Nephron (organoid): ENCODE measurements around the gene CLDN2.

Source experiments
- H3K27ac Mint-ChIP-seq, 3 experiments: 2 replicates each; pipeline ENCODE4 v1.8.0; 2020; ENCODE audit warnings: mixed read lengths in 3 of 3, mild to moderate bottlenecking in 2 of 3, moderate library complexity in 1 of 3
- H3K27me3 Mint-ChIP-seq: 2 replicates; pipeline ENCODE4 v1.8.0; 2021; ENCODE audit warnings: low read depth, mild to moderate bottlenecking, moderate library complexity, mixed read lengths
- H3K36me3 Mint-ChIP-seq: 2 replicates; pipeline ENCODE4 v1.8.0; 2020; ENCODE audit warnings: low read depth, mixed read lengths
- H3K4me1 Mint-ChIP-seq: 2 replicates; pipeline ENCODE4 v1.8.0; 2020; ENCODE audit warnings: mixed read lengths
- H3K4me3 Mint-ChIP-seq, 3 experiments: 2 replicates each; pipeline ENCODE4 v1.8.0; 2020; ENCODE audit warnings: mild to moderate bottlenecking in 3 of 3, mixed read lengths in 3 of 3, moderate library complexity in 2 of 3
- H3K9me3 Mint-ChIP-seq: 2 replicates; pipeline ENCODE4 v1.8.0; 2020; ENCODE audit warnings: mixed read lengths
- CTCF ChIP-seq, 3 experiments: fragments of 200-600 bp; sonication (generic); IDR thresholded peaks; one replicate each; pipeline ENCODE4 v1.5.0; 2021; ENCODE audit warnings: antibody characterized with exemption in 3 of 3; ENCODE audit not compliant: unreplicated experiment in 3 of 3

The CLDN2 gene

GRCh38 chrX:106948641-106949040 is 28.4 kb downstream of the CLDN2 start:
- no peak overlapping the region for H3K27ac Mint-ChIP-seq
- TF ChIP-seq CTCF (IDR thresholded peaks at IDR 0.05; ENCODE audit: unreplicated experiment in 3 of 3) = no peak
- no peaks in the 10 kb centered on the region for H3K4me1 Mint-ChIP-seq
- no peaks in the 10 kb centered on the region for H3K36me3 Mint-ChIP-seq
- no peaks in the 10 kb centered on the region for H3K9me3 Mint-ChIP-seq
- H3K27me3 Mint-ChIP-seq = no peaks in the 10 kb centered on the region
- no peak overlapping the region for H3K4me3 Mint-ChIP-seq

- H3K36me3 Mint-ChIP-seq = no peaks in the 10 kb centered on the region
- no peaks in the 10 kb centered on the region for H3K9me3 Mint-ChIP-seq
- H3K4me3 Mint-ChIP-seq = no peak overlapping the region
- no peaks in the 10 kb centered on the region for H3K27me3 Mint-ChIP-seq
- no peaks in the 10 kb centered on the region for H3K4me1 Mint-ChIP-seq
- TF ChIP-seq CTCF (IDR thresholded peaks at IDR 0.05; ENCODE audit: unreplicated experiment in 3 of 3) = no peak
- no peak overlapping the region for H3K27ac Mint-ChIP-seq
Observed at GRCh38 chrX:106949366-106949765, 29.2 kb downstream of the CLDN2 start.

GRCh38 chrX:106950381-106950780 is 30.2 kb downstream of the CLDN2 start:
- no peaks in the 10 kb centered on the region for H3K9me3 Mint-ChIP-seq
- H3K27ac Mint-ChIP-seq = no peak overlapping the region
- H3K4me3 Mint-ChIP-seq = no peak overlapping the region
- H3K27me3 Mint-ChIP-seq = no peaks in the 10 kb centered on the region
- H3K36me3 Mint-ChIP-seq = no peaks in the 10 kb centered on the region
- no peak for TF ChIP-seq CTCF (IDR thresholded peaks at IDR 0.05; ENCODE audit: unreplicated experiment in 3 of 3)
- H3K4me1 Mint-ChIP-seq = no peaks in the 10 kb centered on the region

- Mint-ChIP-seq H3K27me3 (no peaks in the 10 kb centered on the region), H3K4me1 (no peaks in the 10 kb centered on the region)
- TF ChIP-seq CTCF (IDR thresholded peaks at IDR 0.05; ENCODE audit: unreplicated experiment in 3 of 3) = no peak
Observed at GRCh38 chrX:106951230-106951629, 31.0 kb downstream of the CLDN2 start.

GRCh38 chrX:106952089-106952488 is 31.9 kb downstream of the CLDN2 start:
- Mint-ChIP-seq H3K36me3 (no peaks in the 10 kb centered on the region), H3K27me3 (no peaks in the 10 kb centered on the region), H3K4me1 (no peaks in the 10 kb centered on the region), H3K4me3 (no peak overlapping the region), H3K9me3 (no peaks in the 10 kb centered on the region), H3K27ac (no peak overlapping the region)
- no peak for TF ChIP-seq CTCF (IDR thresholded peaks at IDR 0.05; ENCODE audit: unreplicated experiment in 3 of 3)

More at GRCh38 chrX:106951230-106951629, 31.0 kb downstream of the CLDN2 start:
- no peaks in the 10 kb centered on the region for H3K9me3 Mint-ChIP-seq
- no peaks in the 10 kb centered on the region for H3K36me3 Mint-ChIP-seq
- H3K4me3 Mint-ChIP-seq = no peak overlapping the region
- H3K27ac Mint-ChIP-seq = no peak overlapping the region

- no peaks in the 10 kb centered on the region for H3K9me3 Mint-ChIP-seq
- no peak overlapping the region for H3K27ac Mint-ChIP-seq
- no peaks in the 10 kb centered on the region for H3K27me3 Mint-ChIP-seq
- no peak for TF ChIP-seq CTCF (IDR thresholded peaks at IDR 0.05; ENCODE audit: unreplicated experiment in 3 of 3)
- H3K4me3 Mint-ChIP-seq = no peak overlapping the region
- H3K36me3 Mint-ChIP-seq = no peaks in the 10 kb centered on the region
- no peaks in the 10 kb centered on the region for H3K4me1 Mint-ChIP-seq
Observed at GRCh38 chrX:106952538-106952937, 32.3 kb downstream of the CLDN2 start.
